HCT116 (cell line): ENCODE measurements around the gene NECAP2. TPM values are rescaled to one million over a fixed set of nuclear protein-coding genes. Genes with fewer than 3 reads are reported as not detected.
"Not testable (repeated sequence)": the region's sequence is repeated elsewhere in the genome, so short reads cannot be mapped to it uniquely, and the experiment has no call there.

Experiments used
- ATAC-seq: fragments of 200-7000 bp; cut with Tn5 transposase; 2 replicates; pipeline ENCODE4 v1.9.1; 2020; ENCODE audit warnings: mild to moderate bottlenecking, moderate library complexity
- BruUV-seq: library from RNA; stranded (reverse); fragments of 400-500 nt; replicated peaks from 2 replicates; lab custom pipeline; 2021; lab: Mats Ljungman, UMichigan
- CTCF ChIA-PET: fragments of 300-600 bp; sonication (Branson Sonifier 250); formaldehyde crosslinking; loops from one replicate; lab custom pipeline; 2021; ENCODE audit warnings: antibody characterized with exemption; lab: Charles Lee
- POLR2A ChIA-PET: fragments of 300-600, 350-600 bp; sonication (Branson Sonifier 250); formaldehyde crosslinking; loops from one replicate; lab custom pipeline; 2021; ENCODE audit warnings: antibody characterized with exemption; lab: Charles Lee
- RAD21 ChIA-PET, 2 experiments: fragments of 300-600 bp; sonication (Branson Sonifier 250); formaldehyde crosslinking; loops; one replicate each; lab custom pipeline; 2023; ENCODE audit warnings: low total read pairs in 2 of 2; ENCODE audit not compliant: uncharacterized antibody in 2 of 2, unreplicated experiment in 2 of 2, low non-redundant PET in 1 of 2; lab: Charles Lee
- DNase-seq: peaks from one replicate; pipeline ENCODE4 v3.0.0-alpha.2; 2010; ENCODE audit warnings: low read depth, low spot score
- H2AFZ ChIP-seq: fragments of 200-600 bp; shearing (Covaris generic), sonication (generic); 2 replicates; pipeline ENCODE4 v1.6.1; 2017; ENCODE audit warnings: low read depth, mixed run types, mixed read lengths, antibody characterized with exemption, low read length; ENCODE audit not compliant: poor library complexity, severe bottlenecking
- H3K27ac ChIP-seq: 2 replicates; pipeline ENCODE4 v1.5.1; 2012; ENCODE audit warnings: low read depth, low read length
- H3K27me3 ChIP-seq: fragments of 200-600 bp; sonication (generic); 2 replicates; pipeline ENCODE4 v1.6.1; 2016; ENCODE audit warnings: mixed run types, low read length, mixed read lengths; ENCODE audit not compliant: insufficient read depth
- H3K36me3 ChIP-seq, 2 experiments: fragments of 200-500 bp in 1 of 2; fragments of 200-600 bp in 1 of 2; sonication (Bioruptor generic) in 1 of 2; sonication (generic) in 1 of 2; 2 replicates each; pipeline versions ENCODE4 v1.5.1 to v1.6.1; 2014 to 2016; ENCODE audit warnings: low read length in 2 of 2, inconsistent platforms in 1 of 2, mixed read lengths in 1 of 2, mixed run types in 1 of 2; ENCODE audit not compliant: insufficient read depth in 2 of 2, control insufficient read depth in 1 of 2
- H3K4me1 ChIP-seq, 2 experiments: fragments of 200-600 bp in 1 of 2; sonication (generic) in 1 of 2; 2 replicates each; pipeline versions ENCODE4 v1.5.1 to v1.6.1; 2012 to 2017; ENCODE audit warnings: low read length in 2 of 2, inconsistent platforms in 1 of 2, mild to moderate bottlenecking in 1 of 2, mixed read lengths in 1 of 2, mixed run types in 1 of 2, moderate library complexity in 1 of 2; ENCODE audit not compliant: insufficient read depth in 2 of 2, control insufficient read depth in 1 of 2
- H3K4me2 ChIP-seq: fragments of 200-600 bp; sonication (generic); 2 replicates; pipeline ENCODE4 v1.6.1; 2017; ENCODE audit warnings: mixed run types, low read length, mixed read lengths
- H3K4me3 ChIP-seq, 2 experiments: fragments of 200-600 bp in 1 of 2; sonication (generic) in 1 of 2; replicated peaks in 1 of 2; 2 replicates each; pipeline ENCODE4 v1.5.1; 2011 to 2016; ENCODE audit warnings: low read length in 2 of 2, control low read depth in 1 of 2, low read depth in 1 of 2, mild to moderate bottlenecking in 1 of 2, mixed read lengths in 1 of 2, mixed run types in 1 of 2
- H3K79me2 ChIP-seq: fragments of 200-600 bp; sonication (generic); 2 replicates; pipeline ENCODE4 v1.6.1; 2017; ENCODE audit warnings: mild to moderate bottlenecking, mixed run types, low read length, moderate library complexity, mixed read lengths; ENCODE audit not compliant: insufficient read depth
- H3K9ac ChIP-seq: fragments of 200-600 bp; sonication (generic); 2 replicates; pipeline ENCODE4 v1.6.1; 2016; ENCODE audit warnings: low read length, mixed read lengths
- H3K9me2 ChIP-seq: fragments of 200-600 bp; sonication (generic), shearing (Covaris generic); 2 replicates; pipeline ENCODE4 v1.6.1; 2017; ENCODE audit warnings: mixed run types, mild to moderate bottlenecking, moderate library complexity; ENCODE audit not compliant: insufficient read depth
- H3K9me3 ChIP-seq, 2 experiments: fragments of 200-500 bp in 1 of 2; fragments of 200-600 bp in 1 of 2; sonication (Bioruptor generic) in 1 of 2; sonication (generic) in 1 of 2; 2 replicates each; pipeline ENCODE4 v1.6.1; 2014 to 2017; ENCODE audit warnings: low read length in 2 of 2, mixed read lengths in 2 of 2, inconsistent platforms in 1 of 2, low read depth in 1 of 2, mild to moderate bottlenecking in 1 of 2, mixed run types in 1 of 2, moderate library complexity in 1 of 2; ENCODE audit not compliant: control insufficient read depth in 1 of 2, insufficient read depth in 1 of 2
- H4K20me1 ChIP-seq: fragments of 200-600 bp; sonication (generic), shearing (Covaris generic); 2 replicates; pipeline ENCODE4 v1.6.1; 2017; ENCODE audit warnings: mixed run types, mild to moderate bottlenecking, moderate library complexity; ENCODE audit not compliant: insufficient read depth
- intact Hi-C: fragments of 100-400 bp; cut with micrococcal nuclease; formaldehyde crosslinking; loops from 2 replicates; pipeline ENCODE4 v1.10.0; 2022
- total RNA-seq: library from RNA; stranded (reverse); gene quantifications from one replicate; pipeline ENCODE4 v1.2.1, GENCODE V29; 2021; ENCODE audit not compliant: unreplicated experiment

NECAP2 gene
- total RNA-seq, 1 experiment from 2014 or later = 35.5 TPM

- RAD21 ChIA-PET, CTCF ChIA-PET, H3K4me1 ChIP-seq, DNase-seq, H3K9me3 ChIP-seq, intact Hi-C loops, H3K79me2 ChIP-seq, H2AFZ ChIP-seq, ATAC-seq, H3K9ac ChIP-seq, H3K4me3 ChIP-seq, POLR2A ChIA-PET, H3K27ac ChIP-seq, H3K27me3 ChIP-seq, H3K9me2 ChIP-seq, H3K4me2 ChIP-seq, H3K36me3 ChIP-seq, BruUV-seq, H4K20me1 ChIP-seq: not testable (repeated sequence)
Measured at GRCh38 chr1:16487011-16487410, 46.5 kb downstream of the NECAP2 start.

GRCh38 chr1:16489195-16489880, 48.8 kb downstream of the NECAP2 start:
- H3K27me3 ChIP-seq, H3K9me2 ChIP-seq, ATAC-seq, H3K4me1 ChIP-seq, intact Hi-C loops, H3K9ac ChIP-seq, H3K4me3 ChIP-seq, H3K79me2 ChIP-seq, H4K20me1 ChIP-seq, BruUV-seq, H3K4me2 ChIP-seq, DNase-seq, RAD21 ChIA-PET, H2AFZ ChIP-seq, CTCF ChIA-PET, H3K36me3 ChIP-seq, H3K27ac ChIP-seq, H3K9me3 ChIP-seq: not testable (repeated sequence)
- POLR2A ChIA-PET = interaction anchor here (0.6 kb wide), 1 partner anchor 11 kb away, joined by 3 read pairs; no protein-coding TSS in a partner anchor
